Esophagus squamous epithelium (tissue), 4 donors: ENCODE data around the gene ZBTB43.

Source experiments
- CTCF ChIP-seq, 6 experiments: fragments of 450-650 bp in 4 of 6; fragments of 200-600 bp in 2 of 6; sonication (generic) in 2 of 6; IDR thresholded peaks; one replicate each; pipeline ENCODE4 v1.5.1; 2016 to 2019; ENCODE audit warnings: antibody characterized with exemption in 6 of 6, mild to moderate bottlenecking in 4 of 6, moderate library complexity in 4 of 6
- POLR2A ChIP-seq, 4 donors: fragments of 450-650 bp; IDR thresholded peaks; one replicate each; pipeline ENCODE4 v1.6.1; 2017; ENCODE audit warnings: antibody characterized with exemption in 4 of 4, mild to moderate bottlenecking in 4 of 4, moderate library complexity in 3 of 4

- TF ChIP-seq POLR2A (IDR thresholded peaks at IDR 0.05): no peak
- TF ChIP-seq CTCF (IDR thresholded peaks at IDR 0.05): no peak
Measured at GRCh38 chr9:126834672-126835071, 29.8 kb downstream of the ZBTB43 start.
